ENCODE data around the gene FNDC11. TPM values are rescaled to one million over a fixed set of nuclear protein-coding genes. Genes with fewer than 3 reads are reported as not detected.

FNDC11 gene
- total and polyA plus RNA-seq, 2 donors (not counting 3 experiments of a cell fraction or from before 2014, with no cell fraction given), result 0.71 to 1.9 TPM

DNA sequence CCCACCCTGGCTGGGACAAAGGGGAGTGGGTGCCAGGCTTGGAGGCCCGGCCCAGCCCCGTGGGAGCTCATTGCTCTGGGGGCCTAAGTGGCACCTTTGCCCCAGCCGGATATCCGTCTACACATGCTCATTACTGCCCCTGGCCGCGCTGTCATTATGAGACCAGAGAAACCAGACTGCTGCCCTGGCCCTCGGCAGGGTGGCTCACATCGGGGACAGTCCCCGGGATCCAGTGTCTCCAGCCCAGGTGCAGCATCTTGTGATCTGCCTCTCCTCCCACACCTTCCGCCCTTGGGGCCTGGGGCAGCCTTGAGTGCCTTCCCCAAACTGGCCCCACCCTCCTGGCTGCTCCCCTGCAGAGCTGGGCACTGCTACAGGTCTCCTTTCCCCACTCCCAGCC, 11.3 kb upstream of the FNDC11 start:
- no peak overlapping the region for H3K4me2 ChIP-seq (ENCODE audit: insufficient read depth, low read length)
- no peaks in the 10 kb centered on the region for H4K20me1 ChIP-seq (replicated peaks; ENCODE audit: control insufficient read depth, extremely low read depth, insufficient read depth, low read length)
- POLR2A ChIA-PET, result no interaction called here
- no peaks in the 10 kb centered on the region for H3K4me1 ChIP-seq (ENCODE audit: control insufficient read depth, extremely low read depth, insufficient read depth, low read length)
- no peak overlapping the region for H3K9ac ChIP-seq (replicated peaks; ENCODE audit: extremely low read depth, insufficient read depth, low read length)
- intact Hi-C loops (cut with micrococcal nuclease), result no loop called here
- CTCF ChIA-PET, result no interaction called here
- BruUV-seq (replicated peaks), result no TSS peak
- H3K4me3 ChIP-seq (replicated peaks in 1 of 3; ENCODE audit: insufficient read depth in 1 of 3, low read depth in 1 of 3, low read length in 3 of 3), result no peak overlapping the region
- H3K36me3 ChIP-seq (ENCODE audit: control insufficient read depth in 2 of 2, extremely low read depth in 1 of 2, insufficient read depth in 2 of 2, low read length in 2 of 2), result no peaks in the 10 kb centered on the region
- H3K9me3 ChIP-seq (replicated peaks; ENCODE audit: control insufficient read depth, insufficient read depth, low read length), result no peaks in the 10 kb centered on the region
- no peaks in the 10 kb centered on the region for H3K27me3 ChIP-seq (ENCODE audit: control insufficient read depth in 2 of 2, insufficient read depth in 2 of 2, low read length in 2 of 2)
- TF ChIP-seq GATA2 (IDR thresholded peaks at IDR 0.05; ENCODE audit: insufficient read depth, insufficient read length, low read depth, low read length), result no peak
- TF ChIP-seq JUN (IDR thresholded peaks at IDR 0.05; ENCODE audit: borderline replicate concordance, insufficient read depth, insufficient read length, low read depth), result no peak
- no peak for TF ChIP-seq FOS (IDR thresholded peaks at IDR 0.05; ENCODE audit: borderline replicate concordance, insufficient read depth, low read length)
- no peak for TF ChIP-seq POLR2AphosphoS5 (IDR thresholded peaks at IDR 0.05; ENCODE audit: insufficient read depth, low read depth, low read length)
- TF ChIP-seq POLR2A (IDR thresholded peaks at IDR 0.05; ENCODE audit: low read depth, low read length), result no peak
- no peak for TF ChIP-seq MYC (IDR thresholded peaks at IDR 0.05; ENCODE audit: low read depth, low read length)
- TF ChIP-seq EZH2 (IDR thresholded peaks at IDR 0.05; ENCODE audit: borderline replicate concordance, low read depth, low read length, severe bottlenecking), result no peak
- TF ChIP-seq, protein P1, sequence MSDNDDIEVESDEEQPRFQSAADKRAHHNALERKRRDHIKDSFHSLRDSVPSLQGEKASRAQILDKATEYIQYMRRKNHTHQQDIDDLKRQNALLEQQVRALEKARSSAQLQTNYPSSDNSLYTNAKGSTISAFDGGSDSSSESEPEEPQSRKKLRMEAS (IDR thresholded peaks at IDR 0.05; ENCODE audit: insufficient read depth, insufficient read length), result no peak
- TF ChIP-seq, protein P2, sequence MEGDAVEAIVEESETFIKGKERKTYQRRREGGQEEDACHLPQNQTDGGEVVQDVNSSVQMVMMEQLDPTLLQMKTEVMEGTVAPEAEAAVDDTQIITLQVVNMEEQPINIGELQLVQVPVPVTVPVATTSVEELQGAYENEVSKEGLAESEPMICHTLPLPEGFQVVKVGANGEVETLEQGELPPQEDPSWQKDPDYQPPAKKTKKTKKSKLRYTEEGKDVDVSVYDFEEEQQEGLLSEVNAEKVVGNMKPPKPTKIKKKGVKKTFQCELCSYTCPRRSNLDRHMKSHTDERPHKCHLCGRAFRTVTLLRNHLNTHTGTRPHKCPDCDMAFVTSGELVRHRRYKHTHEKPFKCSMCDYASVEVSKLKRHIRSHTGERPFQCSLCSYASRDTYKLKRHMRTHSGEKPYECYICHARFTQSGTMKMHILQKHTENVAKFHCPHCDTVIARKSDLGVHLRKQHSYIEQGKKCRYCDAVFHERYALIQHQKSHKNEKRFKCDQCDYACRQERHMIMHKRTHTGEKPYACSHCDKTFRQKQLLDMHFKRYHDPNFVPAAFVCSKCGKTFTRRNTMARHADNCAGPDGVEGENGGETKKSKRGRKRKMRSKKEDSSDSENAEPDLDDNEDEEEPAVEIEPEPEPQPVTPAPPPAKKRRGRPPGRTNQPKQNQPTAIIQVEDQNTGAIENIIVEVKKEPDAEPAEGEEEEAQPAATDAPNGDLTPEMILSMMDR (IDR thresholded peaks at IDR 0.05; ENCODE audit: extremely low read depth in 1 of 2, insufficient read depth in 1 of 2, low read depth in 1 of 2, low read length in 2 of 2), result no peak
- no peaks in the 10 kb centered on the region for H3K9me1 ChIP-seq (replicated peaks; ENCODE audit: control insufficient read depth, extremely low read depth, insufficient read depth, low read length)
- no peak overlapping the region for H3K27ac ChIP-seq (ENCODE audit: insufficient read depth, low read depth, low read length)
- FAIRE-seq (no peak), DNase-seq (ENCODE audit: low read depth, low spot score) (no peak)
- H2AFZ ChIP-seq (ENCODE audit: low read depth, low read length), result no peak overlapping the region
- dilution Hi-C loops (cut with MboI; ENCODE audit: extremely low pct_ligation_motif_present, low sequenced_read_pairs), result no loop called here
- H3K79me2 ChIP-seq (ENCODE audit: control insufficient read depth, insufficient read depth, low read length), result no peaks in the 10 kb centered on the region

Data from endothelial cell of umbilical vein (primary cell).